Measurements from ENCODE around the gene REXO4. TPM values are rescaled to one million over a fixed set of nuclear protein-coding genes. Genes with fewer than 3 reads are reported as not detected.

REXO4 gene
- total RNA-seq, 1 donor from 2014 or later, result 17.9 TPM

- H4K20me1 ChIP-seq (ENCODE audit: low read depth), result peaks cover 47% of the 10 kb centered on the region
- H3K27ac Mint-ChIP-seq, result peak within 1 kb of the TSS; percentile 94
- H3K9me3 ChIP-seq (ENCODE audit: low read depth), result no peaks in the 10 kb centered on the region
- H3K9me3 Mint-ChIP-seq, result no peaks in the 10 kb centered on the region
- peaks cover 48% of the 10 kb centered on the region for H3K79me2 ChIP-seq (ENCODE audit: low read depth)
- peak; percentile 99 for DNase-seq (ENCODE audit: low spot score)
- H3K9ac ChIP-seq, result peak within 1 kb of the TSS; percentile 94
- peak within 1 kb of the TSS; percentile 57 for H2AFZ ChIP-seq (replicated peaks)
- TF ChIP-seq CTCF (IDR thresholded peaks at IDR 0.05), result no peak
- no peak for TF ChIP-seq EZH2 (IDR thresholded peaks at IDR 0.05)
- TF ChIP-seq EZH2phosphoT487 (IDR thresholded peaks at IDR 0.05), result no peak
- peak within 1 kb of the TSS; percentile 91 for H3K27ac ChIP-seq
- peak within 1 kb of the TSS; percentile 92 for H3K4me2 ChIP-seq
- peaks cover 13% of the 10 kb centered on the region for H3K4me1 Mint-ChIP-seq
- peak within 1 kb of the TSS; percentile 99 for H3K4me3 Mint-ChIP-seq
- H3K4me3 ChIP-seq, result peak within 1 kb of the TSS; percentile 99
- H3K4me1 ChIP-seq, result peaks cover 4% of the 10 kb centered on the region
- H3K36me3 Mint-ChIP-seq, result peaks cover 7% of the 10 kb centered on the region
- no peaks in the 10 kb centered on the region for H3K36me3 ChIP-seq
- H3K27me3 Mint-ChIP-seq (ENCODE audit: insufficient read depth, low read depth), result peaks cover 4% of the 10 kb centered on the region
- no peaks in the 10 kb centered on the region for H3F3A ChIP-seq (ENCODE audit: low read depth)
- peaks cover 13% of the 10 kb centered on the region for H3K27me3 ChIP-seq
Observed at GRCh38 chr9:133375724-133376654, 41.8 kb downstream of the REXO4 start, which contains the start of the genes STKLD1 and SURF4. TSS of gene STKLD1 (plus strand) at chr9:133376366. CDS start at chr9:133376474, 108 bp downstream. TSS of gene SURF4 (minus strand) at chr9:133376060. CDS start at chr9:133375969, 91 bp downstream.

GRCh38 chr9:133375116-133375723 is 42.6 kb downstream of the REXO4 start:
- Histone ChIP-seq H3K27me3 (peaks cover 13% of the 10 kb centered on the region), H3K36me3 (no peaks in the 10 kb centered on the region), H3K4me3 (peak overlapping the region; percentile 99), H3K27ac (peak overlapping the region; percentile 91), H4K20me1 (ENCODE audit: low read depth) (peaks cover 55% of the 10 kb centered on the region), H3K79me2 (ENCODE audit: low read depth) (peaks cover 56% of the 10 kb centered on the region), H3K4me2 (peak overlapping the region; percentile 92), H3F3A (ENCODE audit: low read depth) (no peaks in the 10 kb centered on the region), H2AFZ (replicated peaks) (no peak overlapping the region), H3K4me1 (peaks cover 4% of the 10 kb centered on the region), H3K9ac (peak overlapping the region; percentile 94), H3K9me3 (ENCODE audit: low read depth) (no peaks in the 10 kb centered on the region)
- peaks cover 4% of the 10 kb centered on the region for H3K27me3 Mint-ChIP-seq (ENCODE audit: insufficient read depth, low read depth)
- DNase-seq (ENCODE audit: low spot score), result peak; percentile 49
- H3K36me3 Mint-ChIP-seq, result peaks cover 11% of the 10 kb centered on the region
- H3K9me3 Mint-ChIP-seq, result no peaks in the 10 kb centered on the region
- TF ChIP-seq EZH2phosphoT487 (IDR thresholded peaks at IDR 0.05) (no peak), EZH2 (IDR thresholded peaks at IDR 0.05) (no peak), CTCF (IDR thresholded peaks at IDR 0.05) (peak; percentile 37)
- H3K4me1 Mint-ChIP-seq, result peaks cover 15% of the 10 kb centered on the region
- H3K27ac Mint-ChIP-seq, result peak overlapping the region; percentile 94
- H3K4me3 Mint-ChIP-seq, result peak overlapping the region; percentile 99

GRCh38 chr9:133374612-133375115 is 43.1 kb downstream of the REXO4 start:
- H3K9me3 ChIP-seq (ENCODE audit: low read depth), result no peaks in the 10 kb centered on the region
- H3K79me2 ChIP-seq (ENCODE audit: low read depth), result peaks cover 62% of the 10 kb centered on the region
- peak overlapping the region; percentile 92 for H3K4me2 ChIP-seq
- H3K36me3 ChIP-seq, result no peaks in the 10 kb centered on the region
- H3K27ac ChIP-seq, result no peak overlapping the region
- H3K27me3 ChIP-seq, result peaks cover 13% of the 10 kb centered on the region
- peaks cover 14% of the 10 kb centered on the region for H3K36me3 Mint-ChIP-seq
- H3K4me3 Mint-ChIP-seq, result peak overlapping the region; percentile 99
- H3K4me3 ChIP-seq, result peak overlapping the region; percentile 99
- no peak for DNase-seq (ENCODE audit: low spot score)
- TF ChIP-seq EZH2 (IDR thresholded peaks at IDR 0.05) (no peak), EZH2phosphoT487 (IDR thresholded peaks at IDR 0.05) (no peak), CTCF (IDR thresholded peaks at IDR 0.05) (no peak)
- H3K9ac ChIP-seq, result peak overlapping the region; percentile 94
- peaks cover 60% of the 10 kb centered on the region for H4K20me1 ChIP-seq (ENCODE audit: low read depth)
- peaks cover 18% of the 10 kb centered on the region for H3K4me1 Mint-ChIP-seq
- no peaks in the 10 kb centered on the region for H3F3A ChIP-seq (ENCODE audit: low read depth)
- no peak overlapping the region for H2AFZ ChIP-seq (replicated peaks)
- no peaks in the 10 kb centered on the region for H3K9me3 Mint-ChIP-seq
- peak overlapping the region; percentile 94 for H3K27ac Mint-ChIP-seq
- peaks cover 4% of the 10 kb centered on the region for H3K4me1 ChIP-seq
- peaks cover 4% of the 10 kb centered on the region for H3K27me3 Mint-ChIP-seq (ENCODE audit: insufficient read depth, low read depth)

Measured in neural progenitor cell (in vitro differentiated cells).